Bone marrow (tissue), 2 donors: ENCODE results near the gene FRRS1.

Experiments used
- DNase-seq, 2 donors: peaks; one replicate each; lab custom pipeline; 2025; lab: John Stamatoyannopoulos, UW

Gene FRRS1

GRCh38 chr1:99728494-99729235 is 37.8 kb downstream of the FRRS1 start:
- no peak for DNase-seq

GRCh38 chr1:99727575-99728185 is 38.8 kb downstream of the FRRS1 start:
- no peak for DNase-seq

GRCh38 chr1:99726818-99727217 is 39.6 kb downstream of the FRRS1 start:
- no peak for DNase-seq

GRCh38 chr1:99726407-99726806 is 40.0 kb downstream of the FRRS1 start:
- DNase-seq, result no peak

GRCh38 chr1:99725996-99726395 is 40.4 kb downstream of the FRRS1 start:
- no peak for DNase-seq

GRCh38 chr1:99723251-99723650 is 43.2 kb downstream of the FRRS1 start:
- DNase-seq, result no peak

- DNase-seq, result no peak
Measured at GRCh38 chr1:99717005-99717404, 49.4 kb downstream of the FRRS1 start.

- no peak for DNase-seq
Measured at GRCh38 chr1:99713006-99713405, 53.4 kb downstream of the FRRS1 start.

- no peak for DNase-seq
Measured at GRCh38 chr1:99710994-99711393, 55.4 kb downstream of the FRRS1 start.

GRCh38 chr1:99707535-99708142 is 58.8 kb downstream of the FRRS1 start:
- DNase-seq, result peak in 1 of 2 donors; percentile 40

GRCh38 chr1:99705385-99705784 is 61.0 kb downstream of the FRRS1 start:
- DNase-seq, result no peak

- no peak for DNase-seq
Measured at GRCh38 chr1:99704356-99704816, 62.0 kb downstream of the FRRS1 start.

GRCh38 chr1:99702221-99702620 is 64.2 kb downstream of the FRRS1 start:
- DNase-seq, result no peak

- no peak for DNase-seq
Measured at GRCh38 chr1:99700020-99700419, 66.4 kb downstream of the FRRS1 start.

GRCh38 chr1:99697580-99697979 is 68.9 kb downstream of the FRRS1 start:
- DNase-seq, result no peak

GRCh38 chr1:99696616-99697015 is 69.8 kb downstream of the FRRS1 start:
- no peak for DNase-seq

- DNase-seq, result no peak
Measured at GRCh38 chr1:99691175-99691574, 75.3 kb downstream of the FRRS1 start.

- no peak for DNase-seq
Measured at GRCh38 chr1:99685516-99686180, 80.8 kb downstream of the FRRS1 start.

GRCh38 chr1:99682291-99682751 is 84.1 kb downstream of the FRRS1 start:
- DNase-seq, result no peak

- DNase-seq, result no peak
Measured at GRCh38 chr1:99681583-99681982, 84.9 kb downstream of the FRRS1 start.

GRCh38 chr1:99680270-99680669 is 86.2 kb downstream of the FRRS1 start:
- no peak for DNase-seq

GRCh38 chr1:99677416-99677815 is 89.0 kb downstream of the FRRS1 start:
- DNase-seq, result no peak

- no peak for DNase-seq
Measured at GRCh38 chr1:99676876-99677275, 89.6 kb downstream of the FRRS1 start.
